HUES6 (cell line): ENCODE measurements around the gene TRAK2.
A peak's percentile ranks its signal among the peaks of the same experiment; 100 is the strongest.

Source experiments
- H3K27ac ChIP-seq: 2 replicates; pipeline ENCODE4 v1.7.0; 2013; ENCODE audit warnings: low read depth, mild to moderate bottlenecking, low read length, inconsistent platforms
- H3K27me3 ChIP-seq: 2 replicates; pipeline ENCODE4 v1.6.1; 2013; ENCODE audit warnings: low read length; ENCODE audit not compliant: control insufficient read depth, insufficient read depth
- H3K36me3 ChIP-seq: 2 replicates; pipeline ENCODE4 v1.6.1; 2013; ENCODE audit warnings: low read length; ENCODE audit not compliant: control insufficient read depth, insufficient read depth
- H3K4me1 ChIP-seq: 2 replicates; pipeline ENCODE4 v1.6.1; 2013; ENCODE audit warnings: low read length; ENCODE audit not compliant: control insufficient read depth, insufficient read depth
- H3K4me3 ChIP-seq: 2 replicates; pipeline ENCODE4 v1.5.1; 2013; ENCODE audit warnings: low read depth, low read length
- H3K9ac ChIP-seq: one replicate; pipeline ENCODE4 v1.6.1; 2013; ENCODE audit warnings: mild to moderate bottlenecking, low read length
- H3K9me3 ChIP-seq: 2 replicates; pipeline ENCODE4 v1.6.1; 2013; ENCODE audit warnings: low read depth, low read length; ENCODE audit not compliant: control insufficient read depth, insufficient read depth

TRAK2 gene

DNA sequence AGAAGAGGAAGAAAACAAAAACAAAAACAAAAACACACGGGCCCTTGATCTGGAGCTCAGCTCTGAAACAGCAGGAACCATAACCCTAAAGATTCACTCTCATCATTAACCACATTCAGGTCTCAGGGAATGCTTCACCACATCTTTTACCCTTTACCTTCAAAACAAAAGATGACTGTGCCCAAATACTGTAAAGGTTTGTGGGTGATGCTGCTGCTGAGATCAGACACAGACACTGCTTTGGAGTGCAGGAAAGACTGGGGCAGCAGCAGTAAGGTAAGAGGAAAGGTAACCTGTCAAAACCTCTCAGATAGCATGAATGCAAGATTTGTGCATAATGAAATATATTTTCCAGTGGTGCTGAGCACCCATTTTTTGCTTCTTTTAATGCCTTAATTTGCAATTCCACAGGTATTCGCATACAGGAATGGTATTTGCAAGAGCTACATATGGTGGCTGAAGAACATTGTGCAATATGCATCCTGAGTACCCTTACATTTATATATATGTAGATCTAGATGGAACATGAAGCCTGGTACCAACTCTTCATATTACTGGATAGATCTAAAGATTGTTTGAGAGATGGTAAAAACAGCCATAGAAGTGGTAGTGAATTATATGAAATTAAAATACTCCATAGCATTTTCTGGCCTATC lies 90.1 kb downstream of the TRAK2 start:
- H3K4me1 ChIP-seq, result no peaks in the 10 kb centered on the region
- no peak overlapping the region for H3K4me3 ChIP-seq
- no peak overlapping the region for H3K9ac ChIP-seq
- no peak overlapping the region for H3K27ac ChIP-seq
- H3K9me3 ChIP-seq, result peaks cover 8% of the 10 kb centered on the region; the same call in 1 of the 2 replicates
- no peaks in the 10 kb centered on the region for H3K36me3 ChIP-seq
- H3K27me3 ChIP-seq, result no peaks in the 10 kb centered on the region

DNA sequence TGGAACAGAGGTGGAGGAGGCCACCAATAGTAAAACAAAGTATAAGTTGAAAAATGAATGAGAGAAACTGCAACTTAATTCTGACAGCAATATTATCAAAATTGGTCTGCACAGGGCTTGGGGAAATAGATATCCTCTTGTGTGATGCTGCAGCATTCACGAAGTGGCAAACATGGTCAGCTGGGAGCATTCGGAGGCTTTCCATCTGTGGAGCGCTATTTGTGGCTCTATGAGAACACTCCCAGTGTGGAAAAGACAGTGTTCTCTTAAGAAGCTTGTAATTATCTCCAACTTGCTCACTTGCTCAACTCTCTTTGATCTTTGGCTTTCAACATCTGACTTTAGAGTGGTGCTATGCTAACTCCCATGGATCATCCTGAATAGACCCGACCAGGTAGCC lies 91.0 kb downstream of the TRAK2 start:
- Histone ChIP-seq H3K9ac (no peak overlapping the region), H3K36me3 (no peaks in the 10 kb centered on the region), H3K27ac (no peak overlapping the region), H3K9me3 (peaks cover 8% of the 10 kb centered on the region; the same call in 1 of the 2 replicates), H3K4me1 (no peaks in the 10 kb centered on the region), H3K4me3 (no peak overlapping the region), H3K27me3 (no peaks in the 10 kb centered on the region)

DNA sequence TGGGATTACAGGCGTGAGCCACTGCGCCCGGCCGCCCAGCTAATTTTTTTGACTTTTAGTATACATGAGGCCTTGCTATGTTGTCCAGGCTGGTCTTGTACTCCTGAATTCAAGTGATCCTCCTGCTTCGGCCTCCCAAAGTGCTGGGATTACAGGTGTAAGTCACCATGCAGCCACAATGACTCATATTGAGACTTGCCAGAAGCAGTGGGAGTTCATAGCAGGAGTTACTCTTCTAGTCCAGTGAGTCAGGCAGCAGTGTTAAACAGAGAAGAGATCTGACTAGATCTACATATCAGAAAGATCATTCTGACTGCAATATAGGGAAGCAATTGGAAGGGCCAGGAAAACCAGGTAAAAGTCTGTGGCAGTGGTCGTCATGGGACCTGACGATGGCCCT lies 92.6 kb downstream of the TRAK2 start:
- peaks cover 8% of the 10 kb centered on the region; the same call in 1 of the 2 replicates for H3K9me3 ChIP-seq
- H3K4me1 ChIP-seq, result no peaks in the 10 kb centered on the region
- no peak overlapping the region for H3K9ac ChIP-seq
- H3K36me3 ChIP-seq, result no peaks in the 10 kb centered on the region
- H3K4me3 ChIP-seq, result no peak overlapping the region
- H3K27ac ChIP-seq, result no peak overlapping the region
- no peaks in the 10 kb centered on the region for H3K27me3 ChIP-seq

DNA sequence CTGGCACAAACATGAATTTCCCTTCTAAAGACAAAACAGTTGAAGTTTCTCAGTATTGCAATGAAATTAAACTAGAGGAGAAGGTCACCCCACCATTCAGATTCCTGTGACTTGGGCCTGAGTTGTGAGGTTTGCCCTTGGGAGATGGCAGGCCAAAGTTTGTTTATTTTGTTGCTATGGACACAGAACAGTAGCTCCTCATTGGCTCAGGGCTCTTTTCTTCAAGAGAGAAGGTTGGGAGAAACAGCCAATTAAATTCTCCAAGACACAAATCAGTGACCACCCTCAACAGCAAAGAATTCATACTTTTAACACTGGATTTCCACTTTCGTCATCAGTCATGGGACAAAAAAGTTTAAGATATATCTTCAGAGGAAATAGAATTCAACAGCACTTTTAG lies 94.0 kb downstream of the TRAK2 start, which contains the start of gene FLACC1:
FLACC1 (minus strand) TSS at position 125 of the 400 bp plus-strand sequence. CDS start 5,941 bp downstream, outside the sequence.
- peak within 1 kb of the TSS; percentile 38; the same call in 1 of the 2 replicates for H3K27ac ChIP-seq
- no peaks in the 10 kb centered on the region for H3K27me3 ChIP-seq
- no peaks in the 10 kb centered on the region for H3K9me3 ChIP-seq
- H3K9ac ChIP-seq, result no peak within 1 kb of the TSS
- H3K4me1 ChIP-seq, result no peaks in the 10 kb centered on the region
- no peak within 1 kb of the TSS for H3K4me3 ChIP-seq
- no peaks in the 10 kb centered on the region for H3K36me3 ChIP-seq

DNA sequence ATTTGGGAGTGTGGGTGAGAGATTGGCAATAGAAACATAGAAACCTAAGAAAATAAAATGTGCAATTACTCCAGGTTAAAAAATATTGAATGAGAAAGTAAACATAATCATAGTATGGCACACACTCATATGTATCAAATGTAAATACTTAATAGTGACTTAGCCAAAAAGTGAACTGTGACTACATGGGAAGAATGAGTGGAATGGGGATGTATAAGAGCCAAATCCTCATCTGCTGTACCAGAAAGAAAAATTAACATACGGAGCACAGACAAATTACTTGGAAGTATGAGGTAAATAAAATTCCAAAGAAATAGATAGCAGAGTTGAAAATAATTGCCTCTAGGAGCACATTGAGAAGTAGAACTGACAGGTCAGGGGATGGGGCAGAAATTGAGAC lies 98.1 kb downstream of the TRAK2 start:
- Histone ChIP-seq H3K9ac (no peak overlapping the region), H3K4me3 (no peak overlapping the region), H3K36me3 (no peaks in the 10 kb centered on the region), H3K27me3 (no peaks in the 10 kb centered on the region), H3K9me3 (no peaks in the 10 kb centered on the region), H3K4me1 (no peaks in the 10 kb centered on the region), H3K27ac (no peak overlapping the region)

DNA sequence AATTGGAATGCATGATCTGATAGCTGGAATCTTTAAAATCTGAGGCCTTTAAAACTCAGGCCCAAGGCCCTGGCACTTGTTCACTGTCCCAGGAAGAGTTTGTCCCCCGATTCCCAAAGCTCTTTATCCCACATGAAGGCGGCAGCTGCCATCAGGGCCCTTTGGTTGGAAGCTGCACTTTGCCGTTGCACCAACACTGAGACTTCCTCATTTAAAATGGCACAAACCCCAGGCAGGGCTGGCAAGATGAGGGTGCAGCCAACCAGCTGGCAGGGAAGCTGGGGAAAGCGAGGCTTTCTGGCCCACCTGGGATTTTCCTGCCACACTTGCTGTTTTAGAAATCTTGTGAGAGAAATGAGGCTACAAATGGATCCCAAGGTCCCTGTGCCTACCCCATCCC lies 100.4 kb downstream of the TRAK2 start:
- H3K4me1 ChIP-seq, result no peaks in the 10 kb centered on the region
- no peak overlapping the region for H3K9ac ChIP-seq
- H3K9me3 ChIP-seq, result no peaks in the 10 kb centered on the region
- no peak overlapping the region for H3K4me3 ChIP-seq
- H3K36me3 ChIP-seq, result no peaks in the 10 kb centered on the region
- no peak overlapping the region for H3K27ac ChIP-seq
- no peaks in the 10 kb centered on the region for H3K27me3 ChIP-seq

DNA sequence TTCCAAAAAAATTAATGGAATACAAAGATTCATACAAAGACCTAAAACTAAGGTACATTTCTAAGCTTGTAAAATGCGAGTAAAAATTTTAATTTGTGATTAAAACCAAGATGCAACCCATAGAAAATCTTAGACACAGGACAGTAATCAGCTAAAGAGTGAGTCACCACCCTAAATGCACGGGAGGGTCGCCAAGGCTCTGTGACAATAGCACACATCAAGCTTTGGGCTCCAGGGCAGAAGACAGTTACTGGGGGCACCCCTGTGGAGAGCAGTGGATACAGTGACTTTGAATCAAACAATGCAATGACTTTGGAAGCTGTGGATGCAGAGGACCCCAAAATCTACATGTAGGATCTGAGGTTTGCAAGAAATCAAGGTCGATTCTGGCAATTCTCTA lies 101.7 kb downstream of the TRAK2 start:
- H3K27me3 ChIP-seq, result no peaks in the 10 kb centered on the region
- H3K4me3 ChIP-seq, result no peak overlapping the region
- H3K9me3 ChIP-seq, result no peaks in the 10 kb centered on the region
- no peaks in the 10 kb centered on the region for H3K4me1 ChIP-seq
- no peak overlapping the region for H3K9ac ChIP-seq
- no peaks in the 10 kb centered on the region for H3K36me3 ChIP-seq
- no peak overlapping the region for H3K27ac ChIP-seq

DNA sequence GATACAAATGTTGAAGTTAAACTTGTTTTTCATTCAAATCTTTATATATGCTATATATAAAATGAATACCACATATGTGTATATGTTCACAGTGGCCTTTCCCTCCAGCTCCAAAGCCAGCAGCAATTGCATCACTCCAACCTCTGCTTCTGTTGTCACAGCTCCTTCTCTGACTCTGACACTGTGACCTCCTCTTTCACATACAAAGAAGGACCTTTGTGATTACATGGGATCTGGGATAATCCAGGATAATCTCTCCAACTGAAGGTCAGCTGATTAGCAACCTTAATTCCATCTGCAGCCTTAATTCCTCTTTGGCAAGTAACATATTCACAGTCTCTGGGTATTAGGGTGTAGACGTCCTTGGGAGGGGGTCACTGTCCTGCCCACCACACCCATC lies 102.5 kb downstream of the TRAK2 start:
- no peak overlapping the region for H3K9ac ChIP-seq
- no peak overlapping the region for H3K4me3 ChIP-seq
- no peaks in the 10 kb centered on the region for H3K36me3 ChIP-seq
- no peak overlapping the region for H3K27ac ChIP-seq
- no peaks in the 10 kb centered on the region for H3K9me3 ChIP-seq
- no peaks in the 10 kb centered on the region; the same call in 1 of the 2 replicates for H3K4me1 ChIP-seq
- H3K27me3 ChIP-seq, result no peaks in the 10 kb centered on the region

DNA sequence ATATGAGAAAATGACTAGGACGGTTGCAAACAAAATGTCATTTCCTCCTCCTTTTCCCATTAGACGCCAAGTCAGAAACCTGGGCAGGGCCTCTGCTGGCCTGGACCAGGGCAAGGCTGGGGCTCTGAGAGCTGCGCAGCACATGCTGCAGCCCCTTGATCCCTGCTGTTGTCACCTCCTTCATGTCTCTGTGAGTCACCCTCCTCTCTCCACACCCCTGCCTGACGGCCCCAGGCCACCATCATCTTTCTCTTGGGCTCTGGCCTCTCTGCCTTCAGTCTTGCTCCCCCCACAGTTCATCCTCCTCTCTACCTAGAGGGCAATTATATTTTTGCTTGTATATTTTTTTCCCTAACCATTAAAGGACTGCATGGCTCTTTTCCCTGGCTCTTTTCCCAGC lies 104.1 kb downstream of the TRAK2 start:
- Histone ChIP-seq H3K4me1 (no peaks in the 10 kb centered on the region; the same call in 1 of the 2 replicates), H3K36me3 (no peaks in the 10 kb centered on the region), H3K4me3 (no peak overlapping the region), H3K9ac (no peak overlapping the region), H3K27ac (no peak overlapping the region), H3K9me3 (no peaks in the 10 kb centered on the region), H3K27me3 (no peaks in the 10 kb centered on the region)

DNA sequence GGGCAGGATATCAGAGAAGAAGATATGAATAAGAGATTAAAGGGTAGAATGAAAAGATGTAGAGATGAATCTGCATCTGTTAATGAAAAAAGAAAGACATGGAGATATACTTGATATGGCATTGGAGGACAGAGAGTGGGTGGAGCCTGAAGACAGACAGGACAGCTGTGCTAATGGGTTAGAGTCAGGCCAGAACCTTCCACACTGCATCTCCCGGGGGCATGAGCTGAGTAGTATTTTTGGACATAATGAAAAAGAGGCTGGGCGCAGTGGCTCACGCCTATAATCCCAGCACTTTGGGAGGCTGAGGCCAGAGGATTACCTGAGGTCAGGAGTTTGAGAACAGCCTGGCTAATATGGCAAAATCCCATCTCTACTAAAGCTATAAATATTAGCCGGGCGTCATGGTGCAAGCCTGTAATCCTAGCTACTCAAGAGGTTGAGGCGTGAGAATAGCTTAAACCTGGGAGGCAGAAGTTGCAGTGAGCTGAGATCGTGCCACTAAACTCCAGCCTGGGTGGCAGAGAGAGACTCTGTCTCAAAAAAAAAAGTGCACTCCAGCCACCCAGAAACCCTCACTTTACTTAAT lies 105.5 kb downstream of the TRAK2 start:
- Histone ChIP-seq H3K4me3 (no peak overlapping the region), H3K4me1 (no peaks in the 10 kb centered on the region; the same call in 1 of the 2 replicates), H3K27ac (no peak overlapping the region), H3K27me3 (no peaks in the 10 kb centered on the region), H3K9ac (no peak overlapping the region), H3K36me3 (no peaks in the 10 kb centered on the region), H3K9me3 (no peaks in the 10 kb centered on the region)

DNA sequence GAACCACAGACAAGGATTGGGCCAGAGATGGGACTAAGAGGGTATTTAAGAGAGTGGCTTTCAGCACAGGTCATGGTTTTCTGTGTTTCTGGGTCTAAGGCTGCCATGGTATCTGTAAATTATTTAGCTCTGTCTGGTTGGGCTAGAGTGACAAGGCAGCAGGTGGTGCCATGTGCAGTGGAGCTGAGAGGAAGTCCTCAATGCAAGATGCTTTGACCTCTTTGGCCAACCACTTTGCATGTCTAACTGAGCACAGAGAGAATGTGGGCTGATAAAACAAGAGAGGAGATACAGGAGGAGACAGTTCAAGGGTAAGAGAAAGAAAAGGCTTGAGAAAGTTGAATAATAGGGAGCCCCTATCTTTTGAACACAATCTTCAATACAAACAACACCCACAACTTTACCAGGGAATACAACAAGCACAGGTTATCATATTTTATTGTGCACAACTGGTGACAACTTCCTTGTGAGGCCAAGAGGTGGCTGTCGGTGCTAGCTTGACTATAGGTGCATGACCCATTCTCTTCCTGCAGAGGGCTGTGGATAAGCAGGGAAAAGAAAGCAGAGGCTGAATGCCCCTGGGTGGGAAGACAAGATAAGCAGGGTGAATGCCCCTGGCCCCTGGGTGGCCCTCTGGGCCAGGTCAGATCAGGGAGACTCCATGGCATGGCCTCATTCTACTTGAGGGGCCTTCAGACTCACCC lies 106.4 kb downstream of the TRAK2 start:
- Histone ChIP-seq H3K9ac (no peak overlapping the region), H3K4me1 (no peaks in the 10 kb centered on the region; the same call in 1 of the 2 replicates), H3K27me3 (no peaks in the 10 kb centered on the region), H3K4me3 (no peak overlapping the region), H3K27ac (no peak overlapping the region), H3K9me3 (no peaks in the 10 kb centered on the region), H3K36me3 (no peaks in the 10 kb centered on the region)
